HepG2 (cell line): Measurements from ENCODE around the gene SAMD4A.

Experiments used
- PCBP1 ChIP-seq: fragments of 200-400 bp; formaldehyde crosslinking; IDR thresholded peaks from 2 replicates; pipeline ENCODE4 v1.6.1; 2017; ENCODE audit warnings: mild to moderate bottlenecking, low read depth, low read length, borderline replicate concordance
- PHF8 ChIP-seq: sonication (generic); formaldehyde crosslinking; IDR thresholded peaks from 2 replicates; pipeline ENCODE4 v1.5.0; 2020; ENCODE audit warnings: missing genetic modification reagents
- POLR2A ChIP-seq, 2 experiments: IDR thresholded peaks; 2 replicates each; pipeline ENCODE4 v1.6.1; 2011; ENCODE audit warnings: low read depth in 2 of 2, low read length in 2 of 2, mild to moderate bottlenecking in 1 of 2, moderate library complexity in 1 of 2; ENCODE audit not compliant: insufficient read depth in 1 of 2
- ZNF34 ChIP-seq: sonication (generic); formaldehyde crosslinking; IDR thresholded peaks from 2 replicates; pipeline ENCODE4 v1.4.0; 2020; ENCODE audit warnings: mild to moderate bottlenecking, missing genetic modification reagents, borderline replicate concordance
- ZNF83 ChIP-seq: sonication (generic); formaldehyde crosslinking; IDR thresholded peaks from 2 replicates; pipeline ENCODE4 v1.4.0; 2020; ENCODE audit warnings: missing genetic modification reagents, mild to moderate bottlenecking, borderline replicate concordance
- ZSCAN12 ChIP-seq: sonication (generic); formaldehyde crosslinking; IDR thresholded peaks from 2 replicates; pipeline ENCODE4 v1.9.0; 2021; ENCODE audit warnings: mild to moderate bottlenecking, missing genetic modification reagents
- ZSCAN9 ChIP-seq: IDR thresholded peaks from 2 replicates; pipeline ENCODE4 v1.6.1; 2016; ENCODE audit warnings: borderline replicate concordance
- ZZZ3 ChIP-seq: sonication (generic); formaldehyde crosslinking; IDR thresholded peaks from 2 replicates; pipeline ENCODE4 v1.4.0; 2020; ENCODE audit warnings: missing genetic modification reagents, mild to moderate bottlenecking, borderline replicate concordance
- TF ChIP-seq, protein P1 (sequence below), 2 experiments: IDR thresholded peaks; 2 replicates each; pipeline ENCODE4 v1.6.1; 2011 to 2012; ENCODE audit warnings: low read length in 2 of 2, borderline replicate concordance in 1 of 2, low read depth in 1 of 2, mild to moderate bottlenecking in 1 of 2, moderate library complexity in 1 of 2
- TF ChIP-seq, protein P2 (sequence below): sonication (generic); formaldehyde crosslinking; IDR thresholded peaks from 2 replicates; pipeline ENCODE4 v1.5.0; 2020; ENCODE audit warnings: mild to moderate bottlenecking, missing genetic modification reagents, moderate library complexity
- TF ChIP-seq, protein P3 (sequence below): sonication (generic); formaldehyde crosslinking; IDR thresholded peaks from 2 replicates; pipeline ENCODE4 v1.4.0; 2020; ENCODE audit warnings: mild to moderate bottlenecking, low read depth, missing genetic modification reagents

DNA sequence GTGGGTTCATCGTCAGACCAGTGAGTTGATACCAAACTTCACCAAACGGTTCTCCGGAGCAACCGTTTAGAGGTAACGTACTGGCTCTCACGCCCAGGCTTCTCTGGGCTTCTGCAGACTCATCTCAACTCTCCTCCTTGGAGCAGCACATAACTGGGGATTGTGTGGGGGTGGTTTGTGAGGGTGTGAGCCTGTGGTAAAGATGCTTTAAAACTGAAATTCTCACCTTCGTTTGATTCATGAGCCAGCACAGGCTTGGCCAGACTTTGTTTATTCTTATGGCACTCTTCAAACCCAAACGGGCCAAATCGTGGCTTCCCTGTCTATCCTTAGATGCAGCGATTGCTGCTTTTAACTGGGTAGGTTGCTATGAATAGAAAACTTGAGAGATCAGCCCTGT is 121.3 kb downstream of the SAMD4A start:
- TF ChIP-seq PHF8 (CRISPR knock-in tag), result no peak
- TF ChIP-seq, protein P1, sequence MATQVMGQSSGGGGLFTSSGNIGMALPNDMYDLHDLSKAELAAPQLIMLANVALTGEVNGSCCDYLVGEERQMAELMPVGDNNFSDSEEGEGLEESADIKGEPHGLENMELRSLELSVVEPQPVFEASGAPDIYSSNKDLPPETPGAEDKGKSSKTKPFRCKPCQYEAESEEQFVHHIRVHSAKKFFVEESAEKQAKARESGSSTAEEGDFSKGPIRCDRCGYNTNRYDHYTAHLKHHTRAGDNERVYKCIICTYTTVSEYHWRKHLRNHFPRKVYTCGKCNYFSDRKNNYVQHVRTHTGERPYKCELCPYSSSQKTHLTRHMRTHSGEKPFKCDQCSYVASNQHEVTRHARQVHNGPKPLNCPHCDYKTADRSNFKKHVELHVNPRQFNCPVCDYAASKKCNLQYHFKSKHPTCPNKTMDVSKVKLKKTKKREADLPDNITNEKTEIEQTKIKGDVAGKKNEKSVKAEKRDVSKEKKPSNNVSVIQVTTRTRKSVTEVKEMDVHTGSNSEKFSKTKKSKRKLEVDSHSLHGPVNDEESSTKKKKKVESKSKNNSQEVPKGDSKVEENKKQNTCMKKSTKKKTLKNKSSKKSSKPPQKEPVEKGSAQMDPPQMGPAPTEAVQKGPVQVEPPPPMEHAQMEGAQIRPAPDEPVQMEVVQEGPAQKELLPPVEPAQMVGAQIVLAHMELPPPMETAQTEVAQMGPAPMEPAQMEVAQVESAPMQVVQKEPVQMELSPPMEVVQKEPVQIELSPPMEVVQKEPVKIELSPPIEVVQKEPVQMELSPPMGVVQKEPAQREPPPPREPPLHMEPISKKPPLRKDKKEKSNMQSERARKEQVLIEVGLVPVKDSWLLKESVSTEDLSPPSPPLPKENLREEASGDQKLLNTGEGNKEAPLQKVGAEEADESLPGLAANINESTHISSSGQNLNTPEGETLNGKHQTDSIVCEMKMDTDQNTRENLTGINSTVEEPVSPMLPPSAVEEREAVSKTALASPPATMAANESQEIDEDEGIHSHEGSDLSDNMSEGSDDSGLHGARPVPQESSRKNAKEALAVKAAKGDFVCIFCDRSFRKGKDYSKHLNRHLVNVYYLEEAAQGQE (IDR thresholded peaks at IDR 0.05; ENCODE audit: borderline replicate concordance in 1 of 2, low read depth in 1 of 2, low read length in 2 of 2), result no peak
- no peak for TF ChIP-seq PCBP1
- TF ChIP-seq, protein P2, sequence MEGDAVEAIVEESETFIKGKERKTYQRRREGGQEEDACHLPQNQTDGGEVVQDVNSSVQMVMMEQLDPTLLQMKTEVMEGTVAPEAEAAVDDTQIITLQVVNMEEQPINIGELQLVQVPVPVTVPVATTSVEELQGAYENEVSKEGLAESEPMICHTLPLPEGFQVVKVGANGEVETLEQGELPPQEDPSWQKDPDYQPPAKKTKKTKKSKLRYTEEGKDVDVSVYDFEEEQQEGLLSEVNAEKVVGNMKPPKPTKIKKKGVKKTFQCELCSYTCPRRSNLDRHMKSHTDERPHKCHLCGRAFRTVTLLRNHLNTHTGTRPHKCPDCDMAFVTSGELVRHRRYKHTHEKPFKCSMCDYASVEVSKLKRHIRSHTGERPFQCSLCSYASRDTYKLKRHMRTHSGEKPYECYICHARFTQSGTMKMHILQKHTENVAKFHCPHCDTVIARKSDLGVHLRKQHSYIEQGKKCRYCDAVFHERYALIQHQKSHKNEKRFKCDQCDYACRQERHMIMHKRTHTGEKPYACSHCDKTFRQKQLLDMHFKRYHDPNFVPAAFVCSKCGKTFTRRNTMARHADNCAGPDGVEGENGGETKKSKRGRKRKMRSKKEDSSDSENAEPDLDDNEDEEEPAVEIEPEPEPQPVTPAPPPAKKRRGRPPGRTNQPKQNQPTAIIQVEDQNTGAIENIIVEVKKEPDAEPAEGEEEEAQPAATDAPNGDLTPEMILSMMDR, result no peak
- TF ChIP-seq ZZZ3 (CRISPR knock-in tag), result no peak
- TF ChIP-seq ZSCAN12, result no peak
- TF ChIP-seq ZNF34 (CRISPR knock-in tag), result no peak
- no peak for TF ChIP-seq POLR2A (IDR thresholded peaks at IDR 0.05; ENCODE audit: insufficient read depth in 1 of 2, low read depth in 2 of 2, low read length in 2 of 2)
- no peak for TF ChIP-seq ZNF83
- TF ChIP-seq ZSCAN9 (CRISPR knock-in tag), result no peak
- TF ChIP-seq, protein P3, sequence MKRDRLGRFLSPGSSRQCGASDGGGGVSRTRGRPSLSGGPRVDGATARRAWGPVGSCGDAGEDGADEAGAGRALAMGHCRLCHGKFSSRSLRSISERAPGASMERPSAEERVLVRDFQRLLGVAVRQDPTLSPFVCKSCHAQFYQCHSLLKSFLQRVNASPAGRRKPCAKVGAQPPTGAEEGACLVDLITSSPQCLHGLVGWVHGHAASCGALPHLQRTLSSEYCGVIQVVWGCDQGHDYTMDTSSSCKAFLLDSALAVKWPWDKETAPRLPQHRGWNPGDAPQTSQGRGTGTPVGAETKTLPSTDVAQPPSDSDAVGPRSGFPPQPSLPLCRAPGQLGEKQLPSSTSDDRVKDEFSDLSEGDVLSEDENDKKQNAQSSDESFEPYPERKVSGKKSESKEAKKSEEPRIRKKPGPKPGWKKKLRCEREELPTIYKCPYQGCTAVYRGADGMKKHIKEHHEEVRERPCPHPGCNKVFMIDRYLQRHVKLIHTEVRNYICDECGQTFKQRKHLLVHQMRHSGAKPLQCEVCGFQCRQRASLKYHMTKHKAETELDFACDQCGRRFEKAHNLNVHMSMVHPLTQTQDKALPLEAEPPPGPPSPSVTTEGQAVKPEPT, result no peak
